GM18951 (cell line): Measurements from ENCODE around the gene ADIPOQ.

ENCODE experiments used
- POLR2A ChIP-seq: IDR thresholded peaks from 4 replicates; pipeline ENCODE4 v1.6.1; 2011; ENCODE audit warnings: mild to moderate bottlenecking; ENCODE audit not compliant: insufficient read length, insufficient read depth; ENCODE audit errors: extremely low read depth
- in situ Hi-C: fragments of 300-500 bp; cut with MboI; formaldehyde crosslinking; loops from one replicate; pipeline ENCODE4 v1.12.0; 2022; ENCODE audit warnings: low sequenced_read_pairs, mixed read lengths, inconsistent platforms; ENCODE audit not compliant: unreplicated experiment

ADIPOQ gene

DNA sequence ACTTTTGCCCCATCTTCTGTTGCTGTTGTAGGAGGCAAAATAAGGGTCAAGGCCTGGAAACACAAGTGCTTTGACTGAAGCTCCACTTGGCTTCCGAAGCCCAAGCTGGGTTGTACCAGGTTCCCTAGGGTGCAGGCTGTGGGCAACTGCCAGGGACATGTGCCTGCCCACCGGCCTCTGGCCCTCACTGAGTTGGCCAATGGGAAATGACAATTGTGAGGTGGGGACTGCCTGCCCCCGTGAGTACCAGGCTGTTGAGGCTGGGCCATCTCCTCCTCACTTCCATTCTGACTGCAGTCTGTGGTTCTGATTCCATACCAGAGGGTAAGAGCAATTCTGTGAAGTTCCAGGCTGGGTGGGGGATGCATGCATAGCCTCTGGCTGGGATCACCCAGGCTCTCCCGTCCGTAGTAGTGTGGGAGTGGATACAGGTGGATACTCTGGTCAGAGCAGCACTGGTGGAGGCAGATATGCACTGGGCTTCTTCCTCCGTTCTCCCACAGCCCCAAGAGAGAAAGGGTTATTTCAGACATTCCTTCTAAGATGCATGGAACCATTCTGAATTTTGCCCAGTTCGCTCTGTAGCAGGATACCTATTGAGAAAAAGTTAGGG lies at the start of gene ADIPOQ:
Gene ADIPOQ (plus strand): TSS at position 285 of the 613 bp plus-strand sequence. CDS start 10,349 bp downstream, outside the sequence.
- in situ Hi-C loops, result no loop called here
- TF ChIP-seq POLR2A, result no peak

GRCh38 chr3:186798239-186798874 lies 44.2 kb upstream of the ADIPOQ start:
- in situ Hi-C loops, result no loop called here
- no peak for TF ChIP-seq POLR2A

DNA sequence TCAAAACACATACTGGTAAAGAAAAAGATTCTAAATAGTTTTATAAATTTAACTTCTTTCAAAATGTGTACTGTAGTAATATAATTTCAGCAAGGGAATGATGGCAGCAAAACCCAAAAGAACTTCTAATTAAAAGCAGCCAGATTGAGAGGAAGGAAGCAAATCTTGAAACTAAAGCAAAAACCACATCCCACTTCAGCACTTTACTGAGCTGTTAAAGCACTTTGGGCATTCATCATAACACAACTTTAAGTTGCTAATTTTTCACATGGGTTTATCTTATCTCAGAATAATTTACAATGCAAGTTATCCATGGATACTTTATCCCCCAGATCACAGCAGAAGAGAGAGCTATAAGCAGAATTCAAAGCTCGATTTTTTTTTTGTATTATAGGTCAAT lies 42.2 kb upstream of the ADIPOQ start:
- in situ Hi-C loops, result loop anchor here (25.0 kb wide), 1 partner anchor 188 kb away; the partner anchor contains the start of gene AHSG
- TF ChIP-seq POLR2A, result no peak

- in situ Hi-C loops, result loop anchor here (25.0 kb wide), 1 partner anchor 190 kb away; the partner anchor contains the start of gene AHSG
These were observed 39.8 kb upstream of the ADIPOQ start for GRCh38 chr3:186802701-186803100.

GRCh38 chr3:186803447-186803846 lies 39.1 kb upstream of the ADIPOQ start:
- in situ Hi-C loops, result loop anchor here (25.0 kb wide), 1 partner anchor 191 kb away; the partner anchor contains the start of gene AHSG

More at GRCh38 chr3:186802701-186803100, 39.8 kb upstream of the ADIPOQ start:
- TF ChIP-seq POLR2A, result no peak

DNA sequence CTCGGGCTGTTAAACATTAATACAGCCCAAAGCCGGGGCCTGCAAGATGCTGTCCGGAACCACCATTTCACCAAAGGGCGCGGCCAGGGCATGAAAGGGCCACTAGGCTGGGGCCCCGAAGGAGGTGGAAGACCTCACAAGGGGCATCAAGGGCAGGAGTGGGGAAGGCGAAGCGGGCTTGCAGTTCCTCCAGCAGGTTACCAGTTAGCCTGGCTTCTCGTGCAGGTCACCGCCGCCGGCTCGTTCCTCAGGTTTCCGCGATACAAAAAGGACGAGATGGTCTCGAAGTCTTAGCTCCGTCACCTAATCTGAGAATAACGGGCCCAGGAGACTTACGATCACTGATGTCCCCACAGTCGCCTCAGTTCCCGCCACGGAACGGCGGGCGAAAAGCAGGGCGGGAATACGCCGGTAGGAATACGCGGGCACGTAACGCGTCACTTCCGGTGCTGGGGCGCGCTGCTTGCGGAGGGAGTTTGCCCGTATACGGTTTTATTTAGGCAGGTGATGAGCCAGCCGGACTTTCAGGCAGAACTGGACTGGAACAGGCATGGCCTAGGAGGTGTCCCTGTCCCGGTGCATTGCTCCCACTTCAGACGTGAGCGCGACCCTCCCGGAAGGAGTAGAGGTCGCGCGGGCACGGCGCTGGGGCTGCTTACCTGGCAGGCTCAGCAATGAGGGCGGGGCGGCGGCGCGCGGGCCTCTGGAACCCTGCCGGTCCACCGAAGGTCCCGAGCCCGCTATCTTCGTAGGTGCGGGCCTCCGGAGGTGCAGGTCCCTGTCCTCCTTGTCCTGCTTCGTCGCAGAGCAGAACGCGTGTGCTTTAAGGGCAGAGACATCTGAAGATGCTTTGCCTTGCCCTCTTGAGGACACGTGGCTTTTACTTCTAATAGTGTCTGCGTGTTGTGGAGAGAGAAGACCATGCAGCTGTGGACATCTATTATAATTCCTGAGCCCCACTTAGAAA lies 36.1 kb upstream of the ADIPOQ start, which contains the start of gene RFC4:
Gene RFC4 (minus strand): TSS at position 394 of the 967 bp plus-strand sequence. CDS start 1,769 bp downstream, outside the sequence.
- in situ Hi-C loops, result loop anchor here (25.0 kb wide), 1 partner anchor 194 kb away; the partner anchor contains the start of gene AHSG

DNA sequence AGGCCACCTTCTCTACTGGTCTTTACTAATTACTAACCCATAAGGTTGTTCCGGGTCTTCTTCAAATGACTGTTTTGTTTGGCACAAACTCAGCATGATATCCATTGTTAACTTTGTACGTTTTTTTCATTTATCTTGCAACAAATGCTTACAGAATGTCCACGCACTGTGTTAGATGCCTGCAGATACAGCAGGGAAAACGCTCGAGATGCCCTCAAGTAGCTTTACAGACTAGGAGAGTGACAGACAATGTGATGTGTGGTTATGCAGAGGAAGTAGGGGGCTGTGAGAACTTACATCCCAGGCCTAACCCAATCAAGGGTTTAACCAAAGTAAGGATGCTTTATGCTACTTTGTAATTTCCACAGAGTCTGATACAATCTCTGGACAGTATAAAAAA lies 35.3 kb upstream of the ADIPOQ start:
- TF ChIP-seq POLR2A, result no peak
- in situ Hi-C loops, result loop anchor here (25.0 kb wide), 1 partner anchor 195 kb away; the partner anchor contains the start of gene AHSG

More for the DNA sequence above, 36.1 kb upstream of the ADIPOQ start, which contains the start of gene RFC4:
- TF ChIP-seq POLR2A, result peak; percentile 89

- no peak for TF ChIP-seq POLR2A
- in situ Hi-C loops, result loop anchor here (25.0 kb wide), 1 partner anchor 198 kb away; the partner anchor contains the start of gene AHSG
These were observed 32.0 kb upstream of the ADIPOQ start for GRCh38 chr3:186810336-186810996.

DNA sequence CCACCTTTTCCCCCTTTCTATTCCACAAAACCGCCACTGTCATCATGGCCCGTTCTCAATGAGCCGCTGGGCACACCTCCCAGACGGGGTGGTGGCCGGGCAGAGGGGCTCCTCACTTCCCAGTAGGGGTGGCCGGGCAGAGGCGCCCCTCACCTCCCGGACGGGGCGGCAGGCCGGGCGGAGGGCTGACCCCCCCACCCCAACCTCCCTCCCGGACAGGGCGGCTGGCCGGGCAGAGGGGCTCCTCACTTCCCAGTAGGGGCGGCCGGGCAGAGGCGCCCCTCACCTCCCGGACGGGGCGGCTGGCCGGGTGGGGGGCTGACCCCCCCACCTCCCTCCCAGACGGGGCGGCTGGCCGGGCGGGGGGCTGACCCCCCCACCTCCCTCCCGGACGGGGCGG lies 31.2 kb upstream of the ADIPOQ start:
- in situ Hi-C loops, result loop anchor here (25.0 kb wide), 1 partner anchor 199 kb away; the partner anchor contains the start of gene AHSG

DNA sequence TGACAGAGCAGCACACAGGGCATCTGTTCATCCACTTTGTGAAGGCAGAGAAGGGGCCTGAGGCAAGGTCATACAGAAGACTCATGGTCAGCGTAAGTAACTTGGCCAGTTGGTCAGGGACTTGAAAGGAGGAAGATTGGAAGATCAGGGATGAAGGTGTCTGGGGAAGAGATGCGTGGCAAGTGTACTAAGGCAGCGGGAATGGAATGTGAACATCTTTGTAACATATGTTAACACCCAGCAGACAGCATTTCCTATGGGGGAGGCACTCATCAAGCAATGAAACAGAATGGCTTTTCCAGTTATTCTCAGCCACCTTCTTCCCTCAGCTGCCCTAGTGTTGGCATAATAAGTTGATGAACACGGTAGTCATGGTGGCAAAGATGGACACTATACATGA lies 28.4 kb upstream of the ADIPOQ start:
- no peak for TF ChIP-seq POLR2A
- in situ Hi-C loops, result loop anchor here (25.0 kb wide), 1 partner anchor 202 kb away; the partner anchor contains the start of gene AHSG

DNA sequence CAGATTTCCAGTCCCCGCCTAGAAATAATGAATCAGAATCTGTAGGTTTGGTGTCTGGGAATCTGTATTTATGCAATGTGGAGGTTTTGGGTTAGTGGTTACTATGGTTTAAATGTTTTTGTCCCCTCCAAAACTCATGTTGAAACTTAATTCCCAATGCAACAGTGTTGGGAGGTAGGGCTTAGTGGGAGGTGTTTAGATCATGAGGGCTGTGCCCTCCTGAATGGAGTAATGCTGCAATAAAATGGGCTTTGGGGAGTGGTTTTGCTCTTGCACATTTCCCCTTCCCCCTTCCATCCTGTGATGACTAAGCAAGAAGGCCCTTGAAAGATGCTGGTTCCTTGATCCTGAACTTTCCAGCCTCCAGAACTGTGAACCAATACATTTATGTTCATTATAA lies 27.1 kb upstream of the ADIPOQ start:
- in situ Hi-C loops, result loop anchor here (25.0 kb wide), 1 partner anchor 203 kb away; the partner anchor contains the start of gene AHSG

DNA sequence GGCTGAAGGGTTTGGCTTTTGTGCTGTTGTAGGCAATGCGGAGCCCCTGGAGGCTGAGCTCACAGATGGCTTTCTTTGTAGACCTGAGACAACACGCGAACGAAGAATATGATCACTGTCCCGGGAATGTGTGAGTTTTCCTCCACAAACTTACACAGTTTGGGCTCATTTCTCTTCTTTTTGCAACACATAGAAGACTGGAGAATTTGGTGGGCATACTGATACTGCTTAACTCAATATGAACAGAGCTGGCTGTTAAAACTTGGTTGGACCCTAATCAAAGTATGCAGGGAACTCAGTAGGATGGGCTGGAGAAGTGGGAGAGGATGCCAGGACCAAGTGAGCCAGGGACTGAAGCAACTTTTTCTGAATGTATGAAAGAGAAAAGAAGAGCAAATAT lies 24.0 kb upstream of the ADIPOQ start:
- no peak for TF ChIP-seq POLR2A
- in situ Hi-C loops, result loop anchor here (25.0 kb wide), 1 partner anchor 206 kb away; the partner anchor contains the start of gene AHSG

More for the DNA sequence above, 27.1 kb upstream of the ADIPOQ start:
- TF ChIP-seq POLR2A, result no peak
